Measurements from ENCODE around the gene CAPN15.

Gene CAPN15

DNA sequence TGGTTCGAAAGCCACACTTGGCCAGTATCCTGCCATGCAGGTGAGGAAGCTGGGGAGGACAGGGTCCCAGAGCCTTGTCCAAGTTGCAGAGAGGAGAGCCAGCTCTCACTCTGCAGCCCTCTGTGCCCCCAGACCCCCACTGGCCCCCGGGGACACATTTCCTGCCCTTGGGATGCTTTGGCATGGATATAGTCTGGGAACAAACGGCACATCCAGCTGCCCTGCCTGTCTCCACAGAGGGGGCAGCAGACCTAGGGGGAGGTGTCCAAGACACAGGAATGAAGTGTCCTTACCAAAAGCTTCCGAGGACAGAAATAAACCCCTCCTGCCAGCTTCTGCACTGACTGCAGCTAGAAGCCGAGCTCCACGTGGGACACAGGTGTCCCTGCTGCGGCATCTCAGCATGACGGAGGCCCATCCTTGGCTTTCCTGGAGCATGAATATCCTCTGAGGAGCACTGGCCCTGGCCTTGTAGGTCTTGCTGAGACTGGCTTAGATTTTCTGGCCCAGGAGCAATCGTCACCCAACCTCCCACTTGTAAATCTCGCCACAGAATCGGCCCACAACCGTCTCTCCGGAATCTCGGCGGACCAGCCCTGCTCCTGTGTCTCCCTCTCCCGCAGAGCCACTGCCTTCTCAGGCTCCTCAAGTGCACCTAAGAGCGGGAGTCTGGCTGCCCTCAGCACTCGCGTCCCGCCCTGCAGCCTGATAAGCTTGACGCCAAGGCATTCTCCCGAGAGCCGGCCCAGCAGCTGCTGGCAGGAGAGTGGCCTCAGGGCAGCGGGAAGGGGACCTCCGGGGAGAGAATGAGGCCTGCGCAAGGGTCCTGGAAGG, 1.1 kb upstream of the CAPN15 start:
- peak overlapping the region; percentile 78 for H3K4me3 ChIP-seq (replicated peaks; ENCODE audit: insufficient read depth, low read length)
- TF ChIP-seq, protein P1, sequence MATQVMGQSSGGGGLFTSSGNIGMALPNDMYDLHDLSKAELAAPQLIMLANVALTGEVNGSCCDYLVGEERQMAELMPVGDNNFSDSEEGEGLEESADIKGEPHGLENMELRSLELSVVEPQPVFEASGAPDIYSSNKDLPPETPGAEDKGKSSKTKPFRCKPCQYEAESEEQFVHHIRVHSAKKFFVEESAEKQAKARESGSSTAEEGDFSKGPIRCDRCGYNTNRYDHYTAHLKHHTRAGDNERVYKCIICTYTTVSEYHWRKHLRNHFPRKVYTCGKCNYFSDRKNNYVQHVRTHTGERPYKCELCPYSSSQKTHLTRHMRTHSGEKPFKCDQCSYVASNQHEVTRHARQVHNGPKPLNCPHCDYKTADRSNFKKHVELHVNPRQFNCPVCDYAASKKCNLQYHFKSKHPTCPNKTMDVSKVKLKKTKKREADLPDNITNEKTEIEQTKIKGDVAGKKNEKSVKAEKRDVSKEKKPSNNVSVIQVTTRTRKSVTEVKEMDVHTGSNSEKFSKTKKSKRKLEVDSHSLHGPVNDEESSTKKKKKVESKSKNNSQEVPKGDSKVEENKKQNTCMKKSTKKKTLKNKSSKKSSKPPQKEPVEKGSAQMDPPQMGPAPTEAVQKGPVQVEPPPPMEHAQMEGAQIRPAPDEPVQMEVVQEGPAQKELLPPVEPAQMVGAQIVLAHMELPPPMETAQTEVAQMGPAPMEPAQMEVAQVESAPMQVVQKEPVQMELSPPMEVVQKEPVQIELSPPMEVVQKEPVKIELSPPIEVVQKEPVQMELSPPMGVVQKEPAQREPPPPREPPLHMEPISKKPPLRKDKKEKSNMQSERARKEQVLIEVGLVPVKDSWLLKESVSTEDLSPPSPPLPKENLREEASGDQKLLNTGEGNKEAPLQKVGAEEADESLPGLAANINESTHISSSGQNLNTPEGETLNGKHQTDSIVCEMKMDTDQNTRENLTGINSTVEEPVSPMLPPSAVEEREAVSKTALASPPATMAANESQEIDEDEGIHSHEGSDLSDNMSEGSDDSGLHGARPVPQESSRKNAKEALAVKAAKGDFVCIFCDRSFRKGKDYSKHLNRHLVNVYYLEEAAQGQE (IDR thresholded peaks at IDR 0.05; ENCODE audit: insufficient replicate concordance, low read depth): no peak
- DNase-seq (ENCODE audit: low read depth in 1 of 2, low spot score in 1 of 2): peak in 1 of 2 experiments; percentile 20
- no peaks in the 10 kb centered on the region for H3K27me3 ChIP-seq (ENCODE audit: insufficient read depth, poor library complexity, severe bottlenecking)
- H3K27ac ChIP-seq (replicated peaks): peak overlapping the region; percentile 88

DNA sequence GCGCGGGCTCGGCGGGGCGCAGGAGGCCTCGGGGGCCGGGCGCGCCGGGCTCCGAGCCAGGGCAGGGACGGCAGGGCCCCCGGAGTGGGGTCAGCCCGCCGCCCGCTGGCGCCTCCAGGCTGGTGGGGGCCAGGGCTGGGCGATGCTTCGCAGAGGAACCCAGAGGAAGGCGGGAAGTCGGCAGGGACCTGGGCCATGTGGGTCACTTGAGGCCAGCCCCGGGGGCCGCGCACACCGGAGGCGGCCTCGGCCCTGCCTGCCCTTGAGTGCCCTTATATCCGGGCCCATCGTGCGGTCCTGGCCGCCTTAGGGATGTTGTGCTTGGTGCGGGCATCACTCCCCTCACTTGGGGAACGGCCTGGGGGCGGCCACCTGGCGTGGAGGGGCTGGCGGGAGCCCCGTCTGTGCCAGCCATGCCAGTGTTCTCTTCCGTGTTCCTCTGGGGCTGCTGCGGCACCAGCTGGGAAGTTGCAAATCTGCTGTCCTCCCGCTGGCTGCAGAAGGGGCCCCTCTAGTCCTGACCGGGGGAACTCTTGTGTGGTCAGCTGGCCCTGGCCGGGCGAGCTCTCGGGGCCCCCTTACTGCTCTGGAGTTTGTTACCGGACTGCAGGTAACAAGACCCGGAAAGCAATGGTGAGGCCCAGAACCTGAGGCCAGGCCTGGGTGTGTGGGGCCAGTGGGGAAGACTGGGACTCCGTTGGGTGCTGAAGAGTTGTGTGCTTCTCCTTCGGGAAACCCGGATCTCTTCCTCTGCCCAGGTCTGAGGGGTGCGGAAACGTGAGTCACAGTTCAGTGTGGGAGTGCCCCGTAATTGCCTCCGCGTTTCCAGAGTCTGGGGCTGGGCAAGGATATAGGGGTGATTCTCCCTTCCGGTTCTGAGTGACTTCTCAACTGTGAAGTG, 849 bp downstream of the CAPN15 start:
- peak overlapping the region; percentile 91 for H3K27ac ChIP-seq (replicated peaks)
- no peaks in the 10 kb centered on the region for H3K27me3 ChIP-seq (ENCODE audit: insufficient read depth, poor library complexity, severe bottlenecking)
- TF ChIP-seq POLR2AphosphoS5 (IDR thresholded peaks at IDR 0.05; ENCODE audit: low read depth): no peak; the same call in 1 of the 2 replicates
- no peak for TF ChIP-seq GABPA (IDR thresholded peaks at IDR 0.05; ENCODE audit: low read depth)
- TF ChIP-seq, protein P2, sequence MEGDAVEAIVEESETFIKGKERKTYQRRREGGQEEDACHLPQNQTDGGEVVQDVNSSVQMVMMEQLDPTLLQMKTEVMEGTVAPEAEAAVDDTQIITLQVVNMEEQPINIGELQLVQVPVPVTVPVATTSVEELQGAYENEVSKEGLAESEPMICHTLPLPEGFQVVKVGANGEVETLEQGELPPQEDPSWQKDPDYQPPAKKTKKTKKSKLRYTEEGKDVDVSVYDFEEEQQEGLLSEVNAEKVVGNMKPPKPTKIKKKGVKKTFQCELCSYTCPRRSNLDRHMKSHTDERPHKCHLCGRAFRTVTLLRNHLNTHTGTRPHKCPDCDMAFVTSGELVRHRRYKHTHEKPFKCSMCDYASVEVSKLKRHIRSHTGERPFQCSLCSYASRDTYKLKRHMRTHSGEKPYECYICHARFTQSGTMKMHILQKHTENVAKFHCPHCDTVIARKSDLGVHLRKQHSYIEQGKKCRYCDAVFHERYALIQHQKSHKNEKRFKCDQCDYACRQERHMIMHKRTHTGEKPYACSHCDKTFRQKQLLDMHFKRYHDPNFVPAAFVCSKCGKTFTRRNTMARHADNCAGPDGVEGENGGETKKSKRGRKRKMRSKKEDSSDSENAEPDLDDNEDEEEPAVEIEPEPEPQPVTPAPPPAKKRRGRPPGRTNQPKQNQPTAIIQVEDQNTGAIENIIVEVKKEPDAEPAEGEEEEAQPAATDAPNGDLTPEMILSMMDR (IDR thresholded peaks at IDR 0.05; ENCODE audit: insufficient read depth, low read length): no peak
- TF ChIP-seq SPI1 (IDR thresholded peaks at IDR 0.05; ENCODE audit: borderline replicate concordance, low read depth): no peak; the same call in 1 of the 2 replicates
- TF ChIP-seq, protein P1 (IDR thresholded peaks at IDR 0.05; ENCODE audit: insufficient replicate concordance, low read depth): no peak
- peak overlapping the region; percentile 85 for H3K4me3 ChIP-seq (replicated peaks; ENCODE audit: insufficient read depth, low read length)
- DNase-seq (ENCODE audit: low read depth in 1 of 2, low spot score in 1 of 2): peak; percentile 61 to 93

DNA sequence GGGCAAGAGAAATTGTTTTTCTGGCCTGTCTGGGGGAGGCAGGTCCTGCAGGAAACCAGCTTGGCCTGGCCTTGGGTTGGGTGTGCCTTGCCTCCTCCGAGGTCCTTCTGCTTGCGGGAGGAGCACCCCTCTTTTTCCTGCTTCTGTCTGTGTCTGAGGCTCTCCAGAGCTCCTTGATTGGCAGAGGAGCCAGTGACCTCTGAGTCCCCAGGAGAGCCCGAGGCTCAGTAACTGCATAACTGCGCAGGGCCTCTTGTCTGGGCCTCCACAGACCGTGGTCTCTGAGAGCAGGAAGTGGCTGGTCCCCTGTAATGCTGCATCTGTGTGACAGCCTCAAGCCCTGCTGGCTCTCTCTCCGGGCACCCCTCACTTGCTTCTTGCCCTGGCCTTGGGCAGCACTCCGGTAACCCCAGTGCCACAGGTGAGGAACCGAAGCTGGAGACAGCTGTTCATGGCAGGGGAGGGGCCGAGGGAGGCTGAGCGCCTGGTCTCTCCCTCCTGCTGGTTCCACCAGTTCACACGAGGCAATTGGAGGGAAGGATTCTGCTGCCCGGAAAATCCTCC, 1.6 kb downstream of the CAPN15 start:
- peak; percentile 36; the same call in 1 of the 2 replicates for TF ChIP-seq SPI1 (IDR thresholded peaks at IDR 0.05; ENCODE audit: borderline replicate concordance, low read depth)
- TF ChIP-seq GABPA (IDR thresholded peaks at IDR 0.05; ENCODE audit: low read depth): no peak
- H3K4me3 ChIP-seq (replicated peaks; ENCODE audit: insufficient read depth, low read length): peak overlapping the region; percentile 85
- H3K27me3 ChIP-seq (ENCODE audit: insufficient read depth, poor library complexity, severe bottlenecking): no peaks in the 10 kb centered on the region
- DNase-seq (ENCODE audit: low read depth in 1 of 2, low spot score in 1 of 2): peak in 1 of 2 experiments; percentile 50
- H3K27ac ChIP-seq (replicated peaks): peak overlapping the region; percentile 91

DNA sequence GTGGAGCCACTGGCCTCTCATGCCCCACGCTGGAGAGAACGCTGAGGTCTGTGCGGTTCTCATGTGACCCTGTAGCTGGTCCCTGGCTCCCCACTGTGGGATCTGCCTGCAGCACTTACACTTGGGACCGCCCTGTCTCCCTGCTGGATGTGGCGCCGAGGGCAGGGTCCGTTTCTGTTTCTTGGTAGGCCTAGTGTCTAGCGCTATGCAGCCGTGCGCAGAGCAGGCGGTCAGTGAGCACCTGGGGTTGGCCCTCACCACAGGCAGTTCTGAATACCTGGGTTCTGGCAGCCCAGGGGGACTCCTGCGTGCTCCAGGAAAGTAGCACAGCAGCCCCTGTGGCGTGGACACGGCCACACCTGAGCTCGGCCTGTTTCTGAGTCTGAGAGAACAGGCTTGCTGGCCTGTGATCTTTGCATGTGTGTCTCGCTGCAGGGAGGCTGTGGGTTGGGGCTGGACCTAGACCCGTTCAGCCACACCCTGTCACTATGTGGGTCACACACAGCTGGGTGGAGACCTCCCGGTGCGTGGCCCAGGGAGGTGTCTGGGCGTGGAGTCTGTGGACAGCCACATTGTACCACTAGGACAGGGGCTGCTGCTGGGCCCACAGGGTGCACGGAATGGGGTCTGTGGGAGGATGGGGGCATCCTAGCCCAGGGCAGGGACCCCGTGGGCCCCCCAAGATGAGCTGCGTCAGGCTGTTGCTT, 2.8 kb downstream of the CAPN15 start:
- H3K4me3 ChIP-seq (replicated peaks; ENCODE audit: insufficient read depth, low read length): no peak overlapping the region
- H3K27me3 ChIP-seq (ENCODE audit: insufficient read depth, poor library complexity, severe bottlenecking): no peaks in the 10 kb centered on the region
- DNase-seq (ENCODE audit: low read depth in 1 of 2, low spot score in 1 of 2): no peak
- TF ChIP-seq SPI1 (IDR thresholded peaks at IDR 0.05; ENCODE audit: borderline replicate concordance, low read depth) (no peak), POLR2AphosphoS5 (IDR thresholded peaks at IDR 0.05; ENCODE audit: low read depth) (no peak), GABPA (IDR thresholded peaks at IDR 0.05; ENCODE audit: low read depth) (no peak)
- TF ChIP-seq, protein P2 (IDR thresholded peaks at IDR 0.05; ENCODE audit: insufficient read depth, low read length): no peak
- TF ChIP-seq, protein P1 (IDR thresholded peaks at IDR 0.05; ENCODE audit: insufficient replicate concordance, low read depth): no peak
- H3K27ac ChIP-seq (replicated peaks): no peak overlapping the region

Measured in HL-60 (cell line).